ENCODE data around the gene RAE1.
"Not testable (repeated sequence)": the region's sequence is repeated elsewhere in the genome, so short reads cannot be mapped to it uniquely, and the experiment has no call there.

The RAE1 gene

DNA sequence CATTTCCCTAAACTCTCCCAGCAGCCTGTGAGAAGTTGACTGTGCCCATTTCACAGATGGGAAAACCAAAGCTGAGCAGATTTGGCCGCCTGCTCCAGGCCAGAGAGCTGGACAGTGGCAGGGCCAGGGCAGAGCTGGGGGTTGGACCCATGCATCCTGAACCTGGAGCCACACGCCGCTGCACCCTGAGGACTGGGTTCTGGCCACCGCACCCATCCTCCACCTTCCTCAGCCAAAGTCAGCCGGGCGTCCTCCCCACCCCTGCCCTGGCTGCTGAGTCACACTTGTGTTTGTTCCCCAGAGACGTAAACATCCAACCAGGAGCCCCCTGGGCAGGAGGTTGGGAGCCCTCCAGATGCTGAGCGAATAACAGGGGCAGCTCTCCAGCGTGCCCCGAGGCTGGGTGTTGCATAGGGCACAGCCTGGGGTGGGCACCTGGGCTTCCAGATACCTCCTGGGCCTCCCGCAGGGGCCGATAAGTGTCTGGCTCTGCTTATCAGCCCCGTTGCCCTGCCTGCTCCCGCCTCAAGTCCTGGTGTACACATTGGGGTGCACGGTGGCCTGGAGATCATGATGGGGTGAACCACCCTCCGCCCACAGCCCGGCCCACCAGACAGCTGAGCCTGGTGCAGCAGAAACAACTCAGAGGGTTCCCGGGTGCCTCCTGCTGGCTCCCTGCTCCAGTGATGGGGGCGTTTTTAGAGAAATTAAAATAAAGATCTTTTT lies 64.0 kb downstream of the RAE1 start:
- DNase-seq (ENCODE audit: low read depth in 2 of 2): no peak

DNA sequence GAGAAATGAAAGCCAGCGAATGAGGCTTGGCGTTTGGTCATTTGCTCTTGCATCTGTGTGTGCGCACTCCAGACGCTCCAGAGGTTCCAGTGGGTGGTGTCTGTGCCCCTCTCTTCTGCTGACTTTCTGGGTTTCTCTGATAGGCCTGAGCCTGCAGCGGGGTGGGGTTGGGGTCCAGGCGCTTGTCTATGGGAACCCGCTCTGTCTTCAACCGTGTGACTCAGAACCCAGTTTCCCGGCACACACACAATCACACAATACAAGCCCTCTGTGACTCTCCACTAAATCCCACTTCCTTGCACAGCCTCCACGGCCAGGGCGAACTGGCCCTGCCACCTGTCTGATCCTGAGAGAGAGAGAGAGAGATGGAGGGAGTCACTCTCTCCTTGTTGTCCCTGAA lies 64.7 kb downstream of the RAE1 start:
- DNase-seq (ENCODE audit: low read depth in 2 of 2): no peak

DNA sequence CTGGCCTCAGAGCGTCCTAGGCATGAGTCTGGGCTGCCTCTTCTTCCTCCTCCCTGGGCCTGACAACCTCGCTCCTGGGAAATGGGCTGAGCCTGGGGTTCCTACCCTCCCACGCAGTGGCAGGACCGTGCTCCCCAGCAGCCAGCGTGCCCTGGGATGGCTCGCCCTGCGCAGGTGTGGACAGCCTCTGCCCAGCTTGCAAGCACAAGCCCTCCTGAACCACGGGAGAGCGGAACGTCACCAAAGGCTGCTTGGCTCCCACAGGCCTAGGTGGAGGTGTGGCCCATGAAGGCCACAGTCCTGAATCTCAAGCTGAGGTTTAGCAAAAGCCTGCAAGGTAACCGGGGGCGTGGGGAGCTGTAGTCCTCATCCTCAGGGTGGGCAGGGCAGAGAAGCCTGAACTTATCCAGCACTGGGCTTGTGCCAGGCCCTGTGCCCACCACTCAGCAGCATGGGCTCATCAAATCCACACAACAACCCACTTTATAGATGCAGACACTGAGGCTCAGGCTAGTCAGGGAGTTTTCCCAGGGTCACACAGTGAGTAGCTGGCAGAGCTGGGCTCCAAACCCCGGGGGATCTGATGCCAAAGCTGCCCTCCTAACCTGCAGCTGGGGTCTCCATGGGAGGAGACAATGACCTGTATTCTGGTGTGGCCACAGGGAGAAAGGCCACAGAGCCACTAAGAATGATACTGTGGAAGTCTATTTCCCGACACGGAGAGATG lies 65.4 kb downstream of the RAE1 start:
- no peak for DNase-seq (ENCODE audit: low read depth in 2 of 2)

DNA sequence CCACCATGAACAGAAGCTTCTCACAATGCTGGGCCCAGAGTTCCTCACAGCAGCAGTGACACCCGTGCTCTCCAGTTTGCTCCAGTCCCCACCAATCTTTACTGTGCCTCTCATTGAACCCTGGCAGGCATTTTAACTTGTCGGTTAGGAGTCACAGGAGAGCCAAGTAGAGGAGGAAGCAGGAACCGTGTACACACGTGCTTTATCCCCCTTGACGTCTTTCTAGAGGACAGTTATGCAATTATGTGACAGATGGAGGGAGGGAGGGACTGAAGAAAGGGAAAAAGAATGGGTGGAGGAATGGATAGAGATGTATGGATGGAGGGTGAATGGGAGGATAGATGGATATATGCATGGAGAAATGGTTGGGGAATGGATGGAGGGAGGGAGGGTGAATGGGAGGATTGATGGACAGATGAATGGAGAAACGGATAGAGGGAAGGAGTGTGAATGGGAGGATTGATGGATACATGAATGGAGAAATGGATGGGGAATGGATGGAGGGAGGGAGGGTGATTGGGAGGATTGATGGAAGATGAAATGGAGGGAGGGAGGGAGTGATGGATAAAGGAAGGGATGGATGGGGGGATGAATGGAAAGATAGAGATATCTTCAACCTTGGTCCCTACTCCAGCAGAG lies 66.1 kb downstream of the RAE1 start:
- DNase-seq (ENCODE audit: low read depth in 2 of 2): no peak

DNA sequence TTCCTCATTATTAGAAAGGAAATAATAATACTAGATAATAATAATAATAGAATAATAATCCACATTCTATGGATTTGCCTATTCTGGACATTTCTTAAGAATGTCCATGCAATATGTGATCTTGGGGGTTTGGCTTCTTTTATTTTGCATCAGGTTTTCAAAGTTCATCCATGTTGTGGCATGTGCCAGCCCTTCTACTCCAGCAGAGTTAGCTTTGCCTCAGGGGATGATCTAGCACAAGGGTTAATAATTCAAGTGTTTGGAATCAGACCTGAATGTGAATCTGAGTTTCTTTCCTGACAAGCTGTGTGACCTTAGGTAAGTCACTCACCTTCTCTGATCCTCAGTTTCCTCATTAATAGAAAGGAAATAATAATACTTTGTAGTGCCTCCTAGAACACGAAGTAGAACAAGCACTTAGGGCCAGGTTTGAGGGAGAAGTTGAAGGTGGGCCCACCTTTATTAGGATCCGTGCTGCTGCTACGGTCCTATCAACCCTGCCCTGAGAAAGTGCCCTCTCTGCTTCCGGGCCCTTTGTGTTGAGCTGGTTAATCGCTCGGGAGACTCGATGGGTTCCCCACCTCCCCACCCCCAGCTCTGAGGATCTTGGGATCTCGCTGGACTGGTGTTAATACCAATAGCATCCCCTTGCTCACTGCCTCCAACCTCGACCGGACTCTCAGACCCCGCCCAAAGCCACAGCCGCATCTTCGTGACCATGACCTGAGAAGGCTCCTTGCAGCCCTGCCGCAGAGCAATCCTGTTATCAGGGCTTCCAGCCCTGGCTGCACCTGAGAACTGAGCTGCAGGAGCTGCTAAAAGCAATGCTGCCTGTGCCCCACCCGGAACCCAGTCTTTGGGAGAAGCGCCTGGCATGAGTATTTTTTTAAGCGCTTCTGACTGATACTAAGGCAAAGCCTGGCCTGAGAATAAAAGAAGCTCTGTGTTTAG lies 67.0 kb downstream of the RAE1 start:
- DNase-seq (ENCODE audit: low read depth in 2 of 2): no peak

DNA sequence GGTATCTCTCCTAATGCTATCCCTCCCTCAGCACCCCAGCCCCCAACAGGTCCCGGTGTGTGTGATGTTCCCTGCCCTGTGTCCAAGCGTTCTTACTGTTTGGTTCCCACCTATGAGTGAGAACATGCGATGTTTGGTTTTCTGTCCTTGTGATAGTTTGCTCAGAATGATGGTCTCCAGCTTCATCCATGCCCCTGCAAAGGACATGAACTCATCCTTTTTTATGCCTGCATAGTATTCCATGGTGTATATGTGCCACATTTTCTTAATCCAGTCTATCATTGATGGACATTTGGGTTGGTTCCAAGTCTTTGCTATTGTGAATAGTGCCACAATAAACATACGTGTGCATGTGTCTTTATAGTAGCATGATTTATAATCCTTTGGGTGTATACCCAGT lies 68.4 kb downstream of the RAE1 start:
- DNase-seq (ENCODE audit: low read depth in 2 of 2): not testable (repeated sequence)

DNA sequence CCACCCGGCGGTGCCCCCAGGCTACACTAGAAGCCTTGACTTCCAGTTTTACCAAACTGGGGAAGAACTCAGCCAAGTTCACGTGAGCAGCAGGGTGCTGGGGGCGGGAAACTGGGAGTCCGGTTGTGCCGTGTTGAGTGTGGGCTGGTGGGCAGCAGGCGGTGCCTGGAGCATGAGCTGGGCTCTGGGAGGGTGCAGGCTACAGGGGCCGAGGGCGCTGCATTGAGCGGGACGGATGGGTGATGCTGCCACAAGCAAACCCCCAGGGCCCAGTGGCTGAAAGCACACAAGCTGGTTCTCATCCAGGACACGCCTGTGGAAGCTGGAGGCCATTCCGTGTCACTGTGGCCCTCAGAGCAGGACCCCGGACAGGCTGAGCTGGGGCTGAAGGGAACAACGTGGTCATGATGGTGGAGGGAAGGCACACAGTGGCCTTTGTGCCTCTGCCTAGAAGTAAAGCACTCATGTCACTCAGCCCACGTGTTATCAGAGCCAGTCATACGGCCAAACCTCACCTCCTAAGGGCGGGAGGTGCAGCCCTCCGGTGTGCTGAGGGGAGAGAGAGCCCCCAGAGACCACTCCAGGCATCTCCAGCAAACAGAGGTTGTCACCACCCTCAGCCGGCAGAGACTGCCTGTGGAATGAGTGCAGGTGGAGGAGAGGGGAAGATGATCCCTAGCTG lies 69.7 kb downstream of the RAE1 start:
- DNase-seq (ENCODE audit: low read depth in 2 of 2): no peak

DNA sequence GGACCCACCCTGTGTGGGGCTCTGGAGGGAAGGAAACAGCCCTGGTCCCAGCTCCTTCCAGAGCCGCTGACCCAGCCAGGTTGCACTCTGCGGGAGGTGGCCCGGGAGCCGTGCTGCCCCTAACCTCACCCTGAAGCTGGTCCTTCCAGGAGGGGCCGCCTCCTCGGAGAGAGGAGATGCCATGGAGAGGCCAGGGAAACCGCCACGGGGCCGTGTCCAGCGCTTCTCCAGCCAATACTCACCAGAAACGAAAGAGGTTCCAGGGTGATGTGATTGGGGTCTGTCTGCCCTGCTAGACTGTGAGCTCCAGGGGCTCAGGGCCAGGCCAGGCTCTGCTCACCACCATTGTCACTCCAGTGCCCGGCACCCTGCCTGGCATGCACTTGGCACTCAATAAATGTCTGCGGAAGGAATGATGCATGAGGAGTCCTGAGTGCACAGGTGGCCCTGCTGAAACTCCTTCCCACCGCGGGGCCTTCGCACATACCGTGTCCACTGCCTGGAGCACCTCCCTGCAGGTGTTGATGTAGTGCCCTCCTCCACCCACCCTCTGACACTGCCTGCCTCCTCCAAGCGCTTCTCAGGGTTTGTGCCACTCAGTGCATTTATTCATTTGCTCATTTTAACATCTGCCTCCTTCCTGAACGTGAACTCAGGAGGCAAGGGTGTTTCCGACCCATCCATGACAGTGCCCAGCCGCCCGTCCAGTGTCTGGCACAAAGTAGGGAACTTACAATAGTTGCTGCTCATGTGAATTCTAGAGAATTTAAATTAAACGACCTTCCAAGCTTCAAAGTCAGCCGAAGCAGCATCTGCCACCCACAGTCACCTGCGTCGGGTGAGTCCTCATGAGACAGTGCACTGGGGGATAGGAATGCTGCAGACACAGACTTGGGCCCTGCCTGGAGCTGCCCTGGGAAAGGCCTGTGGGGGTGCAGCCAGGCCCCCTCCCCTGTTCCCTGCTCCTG lies 70.5 kb downstream of the RAE1 start:
- no peak for DNase-seq (ENCODE audit: low read depth in 2 of 2)

DNA sequence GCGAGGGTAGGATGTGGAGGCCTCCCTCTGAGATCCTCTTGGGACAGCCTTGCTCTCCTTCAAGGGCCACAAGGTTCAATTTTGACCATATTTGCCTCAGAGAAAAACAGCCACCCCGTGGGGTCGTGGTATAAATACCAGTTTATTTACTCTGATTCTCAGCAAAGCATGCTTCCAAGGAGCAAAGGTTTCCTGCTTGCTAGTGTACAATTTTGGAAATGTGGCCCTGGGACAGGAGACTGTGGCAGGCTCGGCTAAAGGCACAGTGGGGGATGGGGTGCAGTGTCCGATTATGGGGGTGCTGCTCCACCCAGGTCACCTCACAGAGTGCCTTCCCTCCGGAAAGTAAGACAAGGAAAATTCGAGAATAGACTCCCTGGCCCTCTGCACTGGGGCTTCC lies 71.2 kb downstream of the RAE1 start:
- no peak for DNase-seq (ENCODE audit: low read depth in 2 of 2)

DNA sequence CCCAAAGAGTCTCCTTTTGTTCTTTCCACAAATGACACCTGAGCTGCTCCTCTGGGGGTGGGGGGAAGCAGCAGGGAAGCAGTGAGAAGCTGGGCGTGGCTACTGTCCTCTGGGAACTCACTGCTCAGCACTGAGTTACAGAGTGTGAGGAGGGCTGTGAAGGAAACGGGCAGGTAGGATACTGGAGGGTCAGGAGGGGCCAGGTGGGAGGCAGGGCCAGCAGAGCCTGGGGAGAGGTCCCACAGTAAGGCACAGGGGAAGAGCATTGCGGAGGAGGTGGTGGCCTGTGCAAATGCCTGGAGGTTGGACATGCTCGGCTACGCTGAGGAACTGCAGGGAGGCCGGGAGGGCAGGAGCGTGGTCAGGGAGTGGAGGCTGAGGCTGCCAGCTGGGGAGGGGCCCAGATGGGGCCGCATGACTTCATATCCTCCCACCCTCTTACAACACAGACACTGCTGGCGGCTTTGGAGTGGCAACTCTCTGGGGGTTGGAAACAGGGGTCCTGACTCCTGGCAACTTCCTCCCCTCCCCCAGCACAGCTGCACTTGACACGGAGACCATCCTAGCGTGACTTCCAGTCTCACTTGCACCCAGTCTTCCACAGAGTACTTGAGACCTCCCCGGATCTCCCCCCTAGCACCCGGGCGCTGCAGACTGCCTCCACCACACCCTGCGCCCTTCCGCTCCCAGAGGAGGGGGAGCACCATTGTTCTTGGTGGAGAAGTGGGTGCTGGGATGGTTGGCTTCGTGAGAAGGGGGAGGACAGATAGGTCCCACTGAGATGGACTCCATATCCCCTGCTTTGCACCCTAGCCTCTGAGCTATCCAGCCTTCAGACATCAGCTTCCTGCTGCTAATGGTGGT lies 74.3 kb downstream of the RAE1 start:
- no peak for DNase-seq (ENCODE audit: low read depth in 2 of 2)

DNA sequence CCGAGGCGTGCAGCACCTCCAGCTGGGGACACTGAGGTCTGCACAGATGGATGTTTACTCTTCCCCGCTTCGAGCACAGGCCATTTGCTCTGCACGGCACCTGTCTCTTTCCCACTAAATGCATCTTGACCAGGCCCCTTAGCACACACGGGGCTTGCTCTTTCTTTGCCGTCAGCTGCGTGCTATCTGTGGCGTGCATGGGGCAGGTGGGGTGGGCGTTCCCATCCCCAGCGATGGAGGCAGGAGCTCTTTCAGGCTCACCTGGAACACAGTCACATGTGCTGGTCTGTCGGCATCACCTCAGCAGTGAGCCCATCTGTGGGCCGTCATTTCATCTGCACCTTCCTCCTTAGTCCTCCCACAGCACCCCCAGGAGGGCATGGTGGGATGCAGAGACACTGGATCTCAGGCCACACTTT lies 75.2 kb downstream of the RAE1 start:
- no peak for DNase-seq (ENCODE audit: low read depth in 2 of 2)

DNA sequence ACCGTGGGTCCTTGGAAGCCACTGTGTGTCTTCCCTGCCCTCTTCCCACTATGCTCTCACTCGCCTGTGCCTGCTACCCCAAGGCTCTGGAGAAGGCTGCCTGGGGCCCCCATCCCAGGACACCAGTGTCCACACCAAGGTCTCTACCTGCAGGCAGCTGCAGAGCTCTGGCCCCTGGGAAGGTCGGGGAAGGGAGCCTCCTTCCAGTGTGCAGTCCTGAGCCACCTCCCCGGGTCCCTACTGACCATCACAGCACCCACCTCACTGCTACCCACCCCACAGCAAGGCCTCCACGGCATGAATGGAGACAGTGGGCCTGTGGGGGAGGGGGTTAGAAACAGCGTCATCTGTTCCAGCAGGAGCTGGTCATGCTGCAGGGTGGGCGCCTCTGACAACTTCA lies 75.8 kb downstream of the RAE1 start:
- no peak for DNase-seq (ENCODE audit: low read depth in 2 of 2)

DNA sequence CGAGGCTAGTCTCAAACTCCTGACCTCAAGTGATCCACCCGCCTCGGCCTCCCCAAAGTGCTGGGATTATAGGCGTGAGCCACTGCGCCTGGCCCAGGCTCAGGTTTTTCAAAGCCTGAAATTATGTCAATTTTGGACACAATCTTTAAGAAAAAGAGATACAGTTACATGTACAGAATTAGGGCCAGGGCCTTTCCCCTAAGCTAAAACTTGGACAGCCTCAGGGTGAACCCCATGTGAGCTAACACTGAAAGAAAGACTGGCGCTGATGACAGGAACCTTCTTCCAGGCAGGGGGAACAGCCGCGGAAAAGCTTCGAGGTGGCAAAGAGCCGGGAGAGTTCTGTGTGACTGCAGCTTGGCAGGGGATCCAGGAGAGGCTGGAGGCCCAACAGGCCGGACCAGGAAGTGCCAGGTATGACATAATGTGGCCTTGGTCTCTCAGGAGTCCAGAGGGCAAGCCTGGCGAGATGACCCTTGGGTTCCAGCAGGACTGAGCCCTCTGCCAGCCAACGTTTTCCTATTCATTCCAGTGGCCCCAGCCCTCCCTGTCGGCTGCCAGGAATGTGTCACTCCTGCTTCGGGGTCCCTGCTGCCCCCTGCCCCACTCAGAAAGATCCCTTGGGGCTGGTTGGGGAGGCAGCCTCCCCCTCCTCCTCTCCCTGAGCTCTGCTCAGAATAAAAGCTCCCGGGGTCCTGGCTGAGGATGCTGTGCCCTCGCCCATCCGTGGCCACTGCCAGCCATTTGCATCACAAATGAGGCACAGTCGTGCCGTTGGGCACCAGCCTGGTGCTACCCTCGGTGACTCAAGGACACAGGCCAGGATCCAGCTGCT lies 77.5 kb downstream of the RAE1 start:
- DNase-seq (ENCODE audit: low read depth in 2 of 2): no peak

Data from activated CD4-positive, alpha-beta T cell treated with anti-CD3 and anti-CD28 coated beads for 24 hours (primary cell).